K562 (cell line): ENCODE results near the gene NCAPD2. TPM values are rescaled to one million over a fixed set of nuclear protein-coding genes. Genes with fewer than 3 reads are reported as not detected.
A peak's percentile ranks its signal among the peaks of the same experiment; 100 is the strongest.

Source experiments
- AFF4 ChIP-seq: sonication (generic); formaldehyde crosslinking; IDR thresholded peaks from 2 replicates; pipeline ENCODE4 v1.8.0; 2023; ENCODE audit warnings: mild to moderate bottlenecking, missing genetic modification reagents
- CHD1 ChIP-seq: fragments of 200-600 bp; sonication (generic); IDR thresholded peaks from one replicate; pipeline ENCODE4 v1.6.1; 2012; ENCODE audit warnings: mild to moderate bottlenecking, moderate library complexity, low read length, inconsistent platforms
- GTF2E2 ChIP-seq: fragments of 200-800 bp; sonication (Bioruptor generic); IDR thresholded peaks from 2 replicates; pipeline ENCODE4 v1.6.1; 2016; ENCODE audit warnings: missing genetic modification characterization, missing compliant biosample characterization
- JUN ChIP-seq, 2 experiments: sonication (generic) in 1 of 2; formaldehyde crosslinking in 1 of 2; IDR thresholded peaks; 2 replicates each; pipeline versions ENCODE4 v1.6.1 to v1.8.0; 2012 to 2022; ENCODE audit warnings: borderline replicate concordance in 2 of 2, mild to moderate bottlenecking in 2 of 2, improper control_type of control experiment in 1 of 2, low read depth in 1 of 2, low read length in 1 of 2, missing genetic modification reagents in 1 of 2
- NUFIP1 ChIP-seq: fragments of 450-650 bp; IDR thresholded peaks from 2 replicates; pipeline ENCODE4 v1.6.1; 2018; ENCODE audit not compliant: partially characterized antibody
- RBFOX2 ChIP-seq: fragments of 200-400 bp; formaldehyde crosslinking; IDR thresholded peaks from 2 replicates; pipeline ENCODE4 v1.6.1; 2017; ENCODE audit warnings: low read depth, mild to moderate bottlenecking, low read length, moderate library complexity
- RBM17 ChIP-seq: fragments of 200-400 bp; formaldehyde crosslinking; IDR thresholded peaks from 2 replicates; pipeline ENCODE4 v1.6.1; 2017; ENCODE audit warnings: low read depth, mild to moderate bottlenecking, low read length, borderline replicate concordance
- TCF3 ChIP-seq: sonication (generic); formaldehyde crosslinking; IDR thresholded peaks from 2 replicates; pipeline ENCODE4 v1.4.0; 2020; ENCODE audit warnings: mild to moderate bottlenecking, missing genetic modification reagents
- VEZF1 ChIP-seq: fragments of 200-800 bp; sonication (Bioruptor generic); IDR thresholded peaks from 2 replicates; pipeline ENCODE4 v1.6.1; 2017; ENCODE audit warnings: missing genetic modification characterization, missing compliant biosample characterization
- ZBTB5 ChIP-seq: fragments of 450-650 bp; IDR thresholded peaks from 2 replicates; pipeline ENCODE4 v1.6.1; 2017; ENCODE audit warnings: antibody characterized with exemption
- ZKSCAN3 ChIP-seq: fragments of 250-450 bp; sonication (Bioruptor Pico); IDR thresholded peaks from 2 replicates; pipeline ENCODE4 v1.4.0; 2020
- ZNF77 ChIP-seq: fragments of 250-450 bp; sonication (Bioruptor Pico); IDR thresholded peaks from 2 replicates; pipeline ENCODE4 v1.5.0; 2020
- polyA plus RNA-seq, 8 experiments: library from polyadenylated mRNA; depleted of rRNA in 4 of 8; stranded (reverse) in 5 of 8; unstranded in 3 of 8; fragments of >200 nt; fragmentation: Nextera tagmentation in 2 of 8; fragmentation: Illumina TruSeq in 1 of 8; extraction: Ambion mirVana in 2 of 8; extraction: Trizol in 1 of 8; gene quantifications; 2 replicates each; pipeline versions ENCODE4 v1.2.1 to v1.2.3, GENCODE V29; 2011 to 2014; ENCODE audit warnings: inconsistent platforms in 1 of 8, missing spikeins in 1 of 8
- total RNA-seq, 7 experiments: library from RNA; depleted of rRNA in 6 of 7; stranded (reverse); fragments of >200 nt in 6 of 7; fragmentation: Illumina TruSeq in 2 of 7; extraction: Trizol in 2 of 7; gene quantifications; 2 replicates each; pipeline versions ENCODE4 v1.2.1 to v1.2.3, GENCODE V29; 2011 to 2021; ENCODE audit warnings: low replicate concordance in 1 of 7

Gene NCAPD2
- total and polyA plus RNA-seq, 9 of the 15 experiments (the other 6 are each of a cell fraction or from before 2014, with no cell fraction given), result 16.9 to 93.7 (median 68.3) TPM

- TF ChIP-seq ZBTB5, result peak; percentile 91
- no peak for TF ChIP-seq ZKSCAN3
- TF ChIP-seq JUN (IDR thresholded peaks at IDR 0.05; ENCODE audit: borderline replicate concordance, low read depth, low read length), result no peak
- no peak for TF ChIP-seq JUN (CRISPR knock-in tag; IDR thresholded peaks at IDR 0.05; ENCODE audit: borderline replicate concordance)
- TF ChIP-seq VEZF1, result peak; percentile 67
- TF ChIP-seq TCF3 (CRISPR knock-in tag), result no peak
- TF ChIP-seq RBM17, result no peak
- peak; percentile 13 for TF ChIP-seq CHD1
- TF ChIP-seq ZNF77 (CRISPR knock-in tag), result no peak
- no peak for TF ChIP-seq NUFIP1
- TF ChIP-seq GTF2E2 (tag), result no peak
- TF ChIP-seq AFF4 (CRISPR knock-in tag), result no peak
- TF ChIP-seq RBFOX2, result 0 out of 2 replicates have a peak, but pooled peaks have one; percentile 30
Measured at GRCh38 chr12:6540181-6540877, 46.4 kb downstream of the NCAPD2 start (continued).
